ENCODE results near the gene PANX3. TPM values are rescaled to one million over a fixed set of nuclear protein-coding genes. Genes with fewer than 3 reads are reported as not detected.

Gene PANX3
- total and polyA plus RNA-seq, 9 donors, result 0.04 to 0.08 TPM; not detected in 7

DNA sequence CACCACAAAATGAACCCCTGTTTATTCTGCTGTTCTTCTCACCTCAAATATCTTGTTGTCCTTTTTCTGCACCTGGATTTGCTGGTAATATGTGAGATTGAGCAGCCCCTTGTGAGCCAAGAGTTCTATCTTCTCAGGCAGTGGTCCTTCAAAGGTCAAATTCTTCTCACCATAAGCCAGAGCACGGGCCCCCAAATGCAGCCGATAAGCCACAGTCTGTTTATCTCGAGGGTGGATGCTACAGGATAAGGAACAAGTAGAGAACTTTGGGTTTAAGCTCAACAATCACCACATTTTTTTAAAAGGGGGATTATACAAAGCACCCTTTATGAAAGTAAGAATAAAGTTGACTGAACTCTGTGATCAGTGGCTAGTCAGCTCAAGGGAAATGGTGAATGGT, 27.3 kb downstream of the PANX3 start:
- peaks cover 35% of the 10 kb centered on the region for H3K36me3 ChIP-seq (ENCODE audit: control insufficient read depth, insufficient read depth, low read length)
- no peak for DNase-seq

DNA sequence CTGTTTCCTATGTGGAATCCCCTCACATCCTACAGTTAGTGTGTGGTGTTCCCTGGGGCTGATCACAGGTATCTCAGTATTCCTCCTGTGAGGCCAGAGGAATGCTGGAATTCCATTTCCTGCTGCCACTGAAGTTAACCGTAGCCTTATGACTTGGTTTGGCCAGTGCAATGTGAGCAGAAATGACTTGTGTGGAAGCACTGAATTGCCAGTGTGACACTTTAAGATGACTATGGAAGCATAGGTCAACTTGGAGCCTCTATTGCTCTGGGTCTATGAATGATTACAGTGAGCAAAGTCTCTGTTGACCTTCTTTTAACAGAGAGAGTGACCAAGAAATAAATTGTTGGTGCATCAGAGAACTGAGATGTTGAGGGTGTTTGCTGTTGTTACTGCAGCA, 28.0 kb downstream of the PANX3 start:
- Histone ChIP-seq H3K27me3 (ENCODE audit: control insufficient read depth, insufficient read depth, low read length) (no peaks in the 10 kb centered on the region), H3K4me3 (ENCODE audit: low read length) (no peak overlapping the region), H3K4me1 (ENCODE audit: control insufficient read depth, insufficient read depth, low read length) (no peaks in the 10 kb centered on the region), H3K36me3 (ENCODE audit: control insufficient read depth, insufficient read depth, low read length) (peaks cover 35% of the 10 kb centered on the region), H3K27ac (ENCODE audit: low read length) (no peak overlapping the region), H3K9me3 (replicated peaks; ENCODE audit: control insufficient read depth, low read depth, low read length) (no peaks in the 10 kb centered on the region)
- no peak for DNase-seq
- WGBS (ENCODE audit: insufficient coverage), result 90% methylated on average over 1 of the region's 1 CpG

More for the DNA sequence above, 27.3 kb downstream of the PANX3 start:
- H3K4me3 ChIP-seq (ENCODE audit: low read length), result no peak overlapping the region
- H3K27me3 ChIP-seq (ENCODE audit: control insufficient read depth, insufficient read depth, low read length), result no peaks in the 10 kb centered on the region
- no peaks in the 10 kb centered on the region for H3K4me1 ChIP-seq (ENCODE audit: control insufficient read depth, insufficient read depth, low read length)
- WGBS (ENCODE audit: insufficient coverage), result no CpG with 5 or more reads among the region's 3 CpGs
- H3K9me3 ChIP-seq (replicated peaks; ENCODE audit: control insufficient read depth, low read depth, low read length), result no peaks in the 10 kb centered on the region
- H3K27ac ChIP-seq (ENCODE audit: low read length), result no peak overlapping the region

DNA sequence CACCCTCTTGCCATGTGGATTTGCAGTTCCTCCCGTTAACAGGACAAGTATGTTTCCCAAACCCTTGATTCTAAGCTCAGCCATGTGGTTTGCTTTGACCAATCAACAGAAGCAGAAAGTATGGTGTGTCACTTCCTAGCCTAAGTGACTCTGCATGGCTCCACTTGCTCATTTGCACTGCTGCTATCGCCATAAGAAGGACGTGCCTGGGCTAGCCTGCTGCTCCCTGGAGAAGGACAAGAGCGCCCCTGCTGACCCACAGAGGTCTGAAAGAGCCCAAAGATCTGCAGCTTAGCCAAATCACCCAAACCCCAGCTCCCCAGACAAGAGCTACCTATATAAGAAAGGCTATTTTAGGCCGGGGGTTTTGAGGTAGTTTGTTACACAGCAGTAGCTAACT, 29.4 kb downstream of the PANX3 start:
- no peak for DNase-seq
- H3K27ac ChIP-seq (ENCODE audit: low read length), result no peak overlapping the region
- H3K27me3 ChIP-seq (ENCODE audit: control insufficient read depth, insufficient read depth, low read length), result no peaks in the 10 kb centered on the region
- H3K4me3 ChIP-seq (ENCODE audit: low read length), result no peak overlapping the region
- H3K9me3 ChIP-seq (replicated peaks; ENCODE audit: control insufficient read depth, low read depth, low read length), result no peaks in the 10 kb centered on the region
- H3K4me1 ChIP-seq (ENCODE audit: control insufficient read depth, insufficient read depth, low read length), result peaks cover 2% of the 10 kb centered on the region
- WGBS (ENCODE audit: insufficient coverage), result 92% methylated on average over 4 of the region's 5 CpGs
- H3K36me3 ChIP-seq (ENCODE audit: control insufficient read depth, insufficient read depth, low read length), result peaks cover 30% of the 10 kb centered on the region

DNA sequence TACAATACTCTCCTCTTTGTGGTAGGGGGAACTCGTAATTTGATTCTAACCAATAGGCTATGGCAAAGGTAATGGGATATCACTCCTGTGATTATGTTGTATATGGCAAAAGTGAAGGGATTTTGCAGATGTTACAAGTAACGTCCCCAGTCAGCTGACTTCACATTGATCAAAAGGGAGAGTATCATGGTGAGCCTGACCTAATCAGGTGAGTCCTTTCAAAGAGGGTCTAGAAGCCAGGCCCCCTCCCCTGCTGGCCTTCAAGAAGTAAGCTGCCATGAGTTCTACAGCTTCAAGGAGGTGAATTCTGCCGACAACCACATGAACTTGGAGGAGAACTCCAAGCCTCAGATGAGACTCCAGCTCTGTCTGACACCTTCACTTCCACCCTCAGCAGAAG, 31.4 kb downstream of the PANX3 start:
- H3K36me3 ChIP-seq (ENCODE audit: control insufficient read depth, insufficient read depth, low read length), result peaks cover 17% of the 10 kb centered on the region
- WGBS (ENCODE audit: insufficient coverage), result 59% methylated on average over 2 of the region's 3 CpGs
- no peaks in the 10 kb centered on the region for H3K27me3 ChIP-seq (ENCODE audit: control insufficient read depth, insufficient read depth, low read length)
- no peak overlapping the region for H3K27ac ChIP-seq (ENCODE audit: low read length)
- no peaks in the 10 kb centered on the region for H3K9me3 ChIP-seq (replicated peaks; ENCODE audit: control insufficient read depth, low read depth, low read length)
- no peak overlapping the region for H3K4me3 ChIP-seq (ENCODE audit: low read length)
- DNase-seq, result no peak
- H3K4me1 ChIP-seq (ENCODE audit: control insufficient read depth, insufficient read depth, low read length), result peaks cover 2% of the 10 kb centered on the region

GRCh38 chr11:124643042-124643604, 31.9 kb downstream of the PANX3 start:
- Histone ChIP-seq H3K27me3 (ENCODE audit: control insufficient read depth, insufficient read depth, low read length) (no peaks in the 10 kb centered on the region), H3K9me3 (replicated peaks; ENCODE audit: control insufficient read depth, low read depth, low read length) (no peaks in the 10 kb centered on the region), H3K36me3 (ENCODE audit: control insufficient read depth, insufficient read depth, low read length) (peaks cover 15% of the 10 kb centered on the region), H3K4me1 (ENCODE audit: control insufficient read depth, insufficient read depth, low read length) (peaks cover 2% of the 10 kb centered on the region), H3K4me3 (ENCODE audit: low read length) (no peak overlapping the region), H3K27ac (ENCODE audit: low read length) (no peak overlapping the region)
- DNase-seq, result no peak
- 82% methylated on average over 3 of the region's 10 CpGs for WGBS (ENCODE audit: insufficient coverage)

- Histone ChIP-seq H3K4me3 (ENCODE audit: low read length) (no peak overlapping the region), H3K36me3 (ENCODE audit: control insufficient read depth, insufficient read depth, low read length) (peaks cover 9% of the 10 kb centered on the region), H3K27me3 (ENCODE audit: control insufficient read depth, insufficient read depth, low read length) (no peaks in the 10 kb centered on the region), H3K4me1 (ENCODE audit: control insufficient read depth, insufficient read depth, low read length) (peaks cover 2% of the 10 kb centered on the region), H3K9me3 (replicated peaks; ENCODE audit: control insufficient read depth, low read depth, low read length) (no peaks in the 10 kb centered on the region), H3K27ac (ENCODE audit: low read length) (no peak overlapping the region)
- DNase-seq, result peak; percentile 49
- WGBS (ENCODE audit: insufficient coverage), result no CpG with 5 or more reads among the region's 3 CpGs
Observed at GRCh38 chr11:124643605-124644425, 32.6 kb downstream of the PANX3 start.

- Histone ChIP-seq H3K4me3 (ENCODE audit: low read length) (no peak overlapping the region), H3K36me3 (ENCODE audit: control insufficient read depth, insufficient read depth, low read length) (peaks cover 5% of the 10 kb centered on the region), H3K27ac (ENCODE audit: low read length) (no peak overlapping the region), H3K4me1 (ENCODE audit: control insufficient read depth, insufficient read depth, low read length) (peaks cover 2% of the 10 kb centered on the region), H3K9me3 (replicated peaks; ENCODE audit: control insufficient read depth, low read depth, low read length) (no peaks in the 10 kb centered on the region), H3K27me3 (ENCODE audit: control insufficient read depth, insufficient read depth, low read length) (no peaks in the 10 kb centered on the region)
- peak; percentile 63 for DNase-seq
- 18% methylated on average over 14 of the region's 16 CpGs for WGBS (ENCODE audit: insufficient coverage)
Observed at GRCh38 chr11:124644426-124645280, 33.4 kb downstream of the PANX3 start.

GRCh38 chr11:124646148-124646547, 34.9 kb downstream of the PANX3 start:
- WGBS (ENCODE audit: insufficient coverage), result no CpG with 5 or more reads among the region's 3 CpGs

GRCh38 chr11:124648610-124649009, 37.4 kb downstream of the PANX3 start:
- Histone ChIP-seq H3K27me3 (ENCODE audit: control insufficient read depth, insufficient read depth, low read length) (no peaks in the 10 kb centered on the region), H3K36me3 (ENCODE audit: control insufficient read depth, insufficient read depth, low read length) (no peaks in the 10 kb centered on the region), H3K4me1 (ENCODE audit: control insufficient read depth, insufficient read depth, low read length) (peaks cover 2% of the 10 kb centered on the region), H3K4me3 (ENCODE audit: low read length) (no peak overlapping the region), H3K27ac (ENCODE audit: low read length) (no peak overlapping the region), H3K9me3 (replicated peaks; ENCODE audit: control insufficient read depth, low read depth, low read length) (no peaks in the 10 kb centered on the region)
- WGBS (ENCODE audit: insufficient coverage), result 57% methylated on average over 2 of the region's 6 CpGs
- DNase-seq, result no peak

More at GRCh38 chr11:124646148-124646547, 34.9 kb downstream of the PANX3 start:
- Histone ChIP-seq H3K9me3 (replicated peaks; ENCODE audit: control insufficient read depth, low read depth, low read length) (no peaks in the 10 kb centered on the region), H3K27me3 (ENCODE audit: control insufficient read depth, insufficient read depth, low read length) (no peaks in the 10 kb centered on the region), H3K36me3 (ENCODE audit: control insufficient read depth, insufficient read depth, low read length) (no peaks in the 10 kb centered on the region), H3K27ac (ENCODE audit: low read length) (no peak overlapping the region), H3K4me1 (ENCODE audit: control insufficient read depth, insufficient read depth, low read length) (peaks cover 2% of the 10 kb centered on the region), H3K4me3 (ENCODE audit: low read length) (no peak overlapping the region)
- DNase-seq, result no peak

All from muscle of leg (tissue), 11 donors.